A549 (cell line): Measurements from ENCODE around the gene TRDMT1. TPM values are rescaled to one million over a fixed set of nuclear protein-coding genes. Genes with fewer than 3 reads are reported as not detected.
A peak's percentile ranks its signal among the peaks of the same experiment; 100 is the strongest.

ENCODE experiments used
- ATAC-seq, 2 experiments: fragments of 200-7000 bp in 1 of 2; fragments of >200 bp in 1 of 2; cut with Nextera tagmentation in 1 of 2; cut with Tn5 transposase in 1 of 2; 3 replicates each; pipeline versions ENCODE4 v1.8.0 to v1.9.1; 2018 to 2020; ENCODE audit warnings: mild to moderate bottlenecking in 1 of 2, moderate library complexity in 1 of 2
- CTCF ChIA-PET: fragments of 300-600 bp; sonication (Branson Sonifier 250); formaldehyde crosslinking; extraction: SDS; loops from one replicate; lab custom pipeline; 2021; ENCODE audit warnings: antibody characterized with exemption, inconsistent platforms; lab: Yijun Ruan, JAX
- POLR2A ChIA-PET: fragments of 350-600 bp; formaldehyde crosslinking; extraction: SDS; loops from one replicate; lab custom pipeline; 2021; ENCODE audit warnings: antibody characterized with exemption, inconsistent platforms; lab: Yijun Ruan, JAX
- DNase-seq, 2 experiments: peaks; one replicate each; pipeline versions ENCODE4 v3.0.0 to v3.0.0-alpha.2; 2011 to 2016; ENCODE audit warnings: low read depth in 1 of 2, low spot score in 1 of 2
- FAIRE-seq: peaks from 2 replicates; lab custom pipeline; 2011; peaks lifted over from hg19 to GRCh38; lab: Jason Lieb, UNC
- H3K27ac ChIP-seq, 2 experiments: fragments of >200 bp; sonication (Bioruptor Twin); formaldehyde crosslinking; 3 replicates each; pipeline ENCODE4 v1.5.1; 2016 to 2017
- H3K4me1 ChIP-seq: fragments of >200 bp; sonication (Bioruptor Twin); formaldehyde crosslinking; 3 replicates; pipeline ENCODE4 v1.6.1; 2016
- H3K4me2 ChIP-seq: fragments of >200 bp; sonication (Bioruptor Twin); formaldehyde crosslinking; 3 replicates; pipeline ENCODE4 v1.6.1; 2016
- H3K4me3 ChIP-seq: fragments of >200 bp; sonication (Bioruptor Twin); formaldehyde crosslinking; 3 replicates; pipeline ENCODE4 v1.5.1; 2016
- H3K9me3 ChIP-seq: fragments of >200 bp; sonication (Bioruptor Twin); formaldehyde crosslinking; 3 replicates; pipeline ENCODE4 v1.6.1; 2016
- CHD2 ChIP-seq: fragments of 150-350 bp; IDR thresholded peaks from 2 replicates; pipeline ENCODE4 v1.6.1; 2014; ENCODE audit warnings: low read length; ENCODE audit not compliant: partially characterized antibody
- CTCF ChIP-seq: fragments of >200 bp; sonication (Bioruptor Twin); formaldehyde crosslinking; IDR thresholded peaks from 3 replicates; pipeline ENCODE4 v1.5.1; 2016
- EHF ChIP-seq: fragments of 250-450 bp; sonication (Bioruptor Pico); IDR thresholded peaks from 2 replicates; pipeline ENCODE4 v1.5.0; 2020; ENCODE audit warnings: mild to moderate bottlenecking
- EP300 ChIP-seq, 2 experiments: fragments of >200 bp; sonication (Bioruptor Twin); formaldehyde crosslinking; IDR thresholded peaks; 2 replicates in 1 of 2; 3 replicates in 1 of 2; pipeline ENCODE4 v1.6.1; 2016 to 2017
- HEYL ChIP-seq: fragments of 250-450 bp; sonication (Bioruptor Pico); IDR thresholded peaks from 2 replicates; pipeline ENCODE4 v1.8.0; 2021; ENCODE audit warnings: mild to moderate bottlenecking, moderate library complexity
- HOXA7 ChIP-seq: fragments of 250-450 bp; sonication (Bioruptor Pico); IDR thresholded peaks from 2 replicates; pipeline ENCODE4 v1.5.0; 2020; ENCODE audit warnings: mild to moderate bottlenecking, moderate library complexity
- HOXB5 ChIP-seq: fragments of 250-450 bp; sonication (Bioruptor Pico); IDR thresholded peaks from 2 replicates; pipeline ENCODE4 v1.5.0; 2020; ENCODE audit warnings: mild to moderate bottlenecking, moderate library complexity
- JUN ChIP-seq, 2 experiments: fragments of >200 bp; sonication (Bioruptor Twin); formaldehyde crosslinking; IDR thresholded peaks; 2 replicates in 1 of 2; 3 replicates in 1 of 2; pipeline ENCODE4 v1.6.1; 2016 to 2017
- NR3C1 ChIP-seq: fragments of >200 bp; sonication (Bioruptor Twin); formaldehyde crosslinking; IDR thresholded peaks from 3 replicates; pipeline ENCODE4 v1.6.1; 2017
- PHF8 ChIP-seq: fragments of 200-600 bp; sonication (generic); IDR thresholded peaks from 2 replicates; pipeline ENCODE4 v1.6.1; 2016; ENCODE audit warnings: low read depth, mild to moderate bottlenecking, antibody characterized with exemption, moderate library complexity, borderline replicate concordance
- RAD21 ChIP-seq, 2 experiments: fragments of >200 bp in 1 of 2; sonication (Bioruptor Twin) in 1 of 2; formaldehyde crosslinking in 1 of 2; IDR thresholded peaks in 1 of 2; conservative IDR thresholded peaks in 1 of 2; 2 replicates in 1 of 2; 3 replicates in 1 of 2; pipeline ENCODE4 v1.6.1; 2012 to 2018; ENCODE audit warnings: inconsistent platforms in 1 of 2
- RCOR1 ChIP-seq: fragments of 150-350 bp; IDR thresholded peaks from 2 replicates; pipeline ENCODE4 v1.6.1; 2014; ENCODE audit warnings: antibody characterized with exemption, low read length, low read depth
- RFX5 ChIP-seq: fragments of 450-650 bp; IDR thresholded peaks from 2 replicates; pipeline ENCODE4 v1.7.1; 2014; ENCODE audit warnings: antibody characterized with exemption, mild to moderate bottlenecking, moderate library complexity
- SMC3 ChIP-seq: fragments of >200 bp; sonication (Bioruptor Twin); formaldehyde crosslinking; IDR thresholded peaks from 3 replicates; pipeline ENCODE4 v1.6.1; 2018; ENCODE audit warnings: inconsistent platforms
- TFCP2L1 ChIP-seq: fragments of 250-450 bp; sonication (Bioruptor Pico); IDR thresholded peaks from 2 replicates; pipeline ENCODE4 v1.5.0; 2021; ENCODE audit warnings: mild to moderate bottlenecking
- USF2 ChIP-seq: fragments of 450-650 bp; IDR thresholded peaks from 2 replicates; pipeline ENCODE4 v1.6.1; 2014; ENCODE audit warnings: antibody characterized with exemption
- ZFP36 ChIP-seq: fragments of 450-650 bp; IDR thresholded peaks from 2 replicates; pipeline ENCODE4 v1.6.1; 2014; ENCODE audit warnings: borderline replicate concordance; ENCODE audit not compliant: partially characterized antibody
- ZNF302 ChIP-seq: fragments of 250-450 bp; sonication (Bioruptor Pico); IDR thresholded peaks from 2 replicates; pipeline ENCODE4 v1.9.0; 2021; ENCODE audit warnings: inconsistent platforms, mild to moderate bottlenecking, moderate library complexity
- WGBS: methylation state at CpG from one replicate; pipeline ENCODE4 v1.1.6; 2017; ENCODE audit errors: missing lambda C conversion rate; 5-methylcytosine and 5-hydroxymethylcytosine counted together
- polyA plus RNA-seq, 4 experiments: library from polyadenylated mRNA; depleted of rRNA in 3 of 4; stranded (reverse); fragments of >200 nt; fragmentation: RNase III in 1 of 4; extraction: RNeasy Plus Mini Kit Qiagen cat#74134 plus additional on column Dnase treatment in 1 of 4; gene quantifications; 2 replicates in 3 of 4; 3 replicates in 1 of 4; pipeline ENCODE4 v1.2.3, GENCODE V29; 2011 to 2017
- TF ChIP-seq, protein P1 (sequence below): IDR thresholded peaks from 2 replicates; pipeline ENCODE4 v1.6.1; 2012; ENCODE audit warnings: low read depth, borderline replicate concordance
- TF ChIP-seq, protein P2 (sequence below): fragments of >200 bp; sonication (Bioruptor Twin); formaldehyde crosslinking; IDR thresholded peaks from 3 replicates; pipeline ENCODE4 v1.6.1; 2016

TRDMT1 gene
- polyA plus RNA-seq, 2 of the 4 experiments (the other 2 are of a cell fraction) = 2.4 to 7.4 TPM

DNA sequence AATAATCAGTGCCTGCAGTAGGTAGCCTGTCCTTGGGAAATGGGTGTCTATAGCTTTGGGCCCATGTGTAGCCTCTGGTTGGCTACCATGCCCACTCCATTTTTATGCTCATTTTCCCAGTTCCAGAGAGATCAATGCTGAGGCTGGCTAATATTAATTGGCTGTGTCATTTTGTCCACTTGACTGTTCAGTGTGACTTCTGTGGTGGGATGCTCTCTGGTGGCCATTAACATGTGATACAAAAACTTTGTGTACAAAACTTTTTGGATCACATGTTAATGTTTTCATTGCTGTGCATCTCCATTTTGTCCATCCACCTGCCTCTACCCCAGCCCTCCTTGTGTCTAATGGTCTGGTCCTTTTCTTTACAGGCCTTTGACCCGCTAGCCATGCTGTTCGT, 49.3 kb upstream of the TRDMT1 start:
- Histone ChIP-seq H3K27ac (no peak overlapping the region), H3K4me1 (no peaks in the 10 kb centered on the region), H3K4me2 (no peak overlapping the region), H3K4me3 (no peak overlapping the region), H3K9me3 (peaks cover 9% of the 10 kb centered on the region)
- no peak for FAIRE-seq
- CTCF ChIA-PET = interaction anchor here (0.5 to 1.4 kb wide), 4 partner anchors 8 to 422 kb away, joined by 3 to 4 read pairs (median 4); no protein-coding TSS in a partner anchor
- DNase-seq = no peak
- POLR2A ChIA-PET = no interaction called here
- WGBS = 74% methylated on average over 2 of the region's 2 CpGs
- TF ChIP-seq EHF (CRISPR knock-in tag) (no peak), JUN (IDR thresholded peaks at IDR 0.05) (no peak), ZNF302 (CRISPR knock-in tag) (no peak), RAD21 (conservative IDR thresholded peaks at IDR 0.05 in 1 of 2, IDR thresholded peaks at IDR 0.05 in 1 of 2) (peak in 1 of 2 experiments; percentile 40; a peak in 2 of 5 replicates), EP300 (IDR thresholded peaks at IDR 0.05) (no peak), ZFP36 (no peak), CTCF (0 out of 3 replicates have a peak, but pooled peaks have one; percentile 13), SMC3 (0 out of 3 replicates have a peak, but pooled peaks have one; percentile 23), HEYL (CRISPR knock-in tag) (no peak), TFCP2L1 (CRISPR knock-in tag) (no peak), HOXB5 (no peak)
- TF ChIP-seq, protein P1, sequence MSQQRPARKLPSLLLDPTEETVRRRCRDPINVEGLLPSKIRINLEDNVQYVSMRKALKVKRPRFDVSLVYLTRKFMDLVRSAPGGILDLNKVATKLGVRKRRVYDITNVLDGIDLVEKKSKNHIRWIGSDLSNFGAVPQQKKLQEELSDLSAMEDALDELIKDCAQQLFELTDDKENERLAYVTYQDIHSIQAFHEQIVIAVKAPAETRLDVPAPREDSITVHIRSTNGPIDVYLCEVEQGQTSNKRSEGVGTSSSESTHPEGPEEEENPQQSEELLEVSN = no peak
- TF ChIP-seq, protein P2, sequence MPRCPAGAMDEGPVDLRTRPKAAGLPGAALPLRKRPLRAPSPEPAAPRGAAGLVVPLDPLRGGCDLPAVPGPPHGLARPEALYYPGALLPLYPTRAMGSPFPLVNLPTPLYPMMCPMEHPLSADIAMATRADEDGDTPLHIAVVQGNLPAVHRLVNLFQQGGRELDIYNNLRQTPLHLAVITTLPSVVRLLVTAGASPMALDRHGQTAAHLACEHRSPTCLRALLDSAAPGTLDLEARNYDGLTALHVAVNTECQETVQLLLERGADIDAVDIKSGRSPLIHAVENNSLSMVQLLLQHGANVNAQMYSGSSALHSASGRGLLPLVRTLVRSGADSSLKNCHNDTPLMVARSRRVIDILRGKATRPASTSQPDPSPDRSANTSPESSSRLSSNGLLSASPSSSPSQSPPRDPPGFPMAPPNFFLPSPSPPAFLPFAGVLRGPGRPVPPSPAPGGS = no peak
- no peak for ATAC-seq

- Histone ChIP-seq H3K4me3 (no peak overlapping the region), H3K4me2 (no peak overlapping the region), H3K4me1 (no peaks in the 10 kb centered on the region), H3K9me3 (peaks cover 9% of the 10 kb centered on the region), H3K27ac (no peak overlapping the region)
- DNase-seq = peak in 1 of 2 experiments; percentile 24
- no peak for FAIRE-seq
- no peak for TF ChIP-seq RFX5
- no peak for TF ChIP-seq EP300 (IDR thresholded peaks at IDR 0.05)
- peak; percentile 32 to 56; a peak in 4 of 5 replicates for TF ChIP-seq RAD21 (conservative IDR thresholded peaks at IDR 0.05 in 1 of 2, IDR thresholded peaks at IDR 0.05 in 1 of 2)
- TF ChIP-seq CHD2 = no peak
- TF ChIP-seq CTCF = 0 out of 3 replicates have a peak, but pooled peaks have one; percentile 14
- POLR2A ChIA-PET = no interaction called here
- CTCF ChIA-PET = interaction anchor here (1.0 to 1.1 kb wide), 2 partner anchors 9 to 393 kb away, joined by 3 to 4 read pairs; no protein-coding TSS in a partner anchor
- 26% methylated on average over 4 of the region's 4 CpGs for WGBS
- peak; percentile 61 to 71; a peak in 4 of 6 replicates for ATAC-seq
These were observed 48.3 kb upstream of the TRDMT1 start for GRCh38 chr10:17249820-17250219.

GRCh38 chr10:17248964-17249363, 47.5 kb upstream of the TRDMT1 start:
- no peak overlapping the region for H3K27ac ChIP-seq
- WGBS = 92% methylated on average over 1 of the region's 1 CpG
- no peak overlapping the region for H3K4me3 ChIP-seq
- DNase-seq (no peak), FAIRE-seq (no peak), ATAC-seq (no peak)
- CTCF ChIA-PET = interaction anchor here (1.3 to 1.5 kb wide), 2 partner anchors 8 to 10 kb away, joined by 3 to 4 read pairs; no protein-coding TSS in a partner anchor
- H3K4me1 ChIP-seq = no peaks in the 10 kb centered on the region
- H3K9me3 ChIP-seq = peaks cover 9% of the 10 kb centered on the region
- POLR2A ChIA-PET = no interaction called here
- no peak overlapping the region for H3K4me2 ChIP-seq
- TF ChIP-seq NR3C1 (no peak), HOXA7 (CRISPR knock-in tag) (no peak), PHF8 (no peak), USF2 (no peak), RCOR1 (no peak), RAD21 (conservative IDR thresholded peaks at IDR 0.05 in 1 of 2, IDR thresholded peaks at IDR 0.05 in 1 of 2) (no peak), CTCF (no peak)
- TF ChIP-seq, protein P1 = no peak
